Renal cortical epithelial cell (primary cell): ENCODE data around the gene VIPR1. TPM values are rescaled to one million over a fixed set of nuclear protein-coding genes. Genes with fewer than 3 reads are reported as not detected.

ENCODE experiments used
- DNase-seq: peaks from one replicate; pipeline ENCODE4 v3.0.0-alpha.2; 2011; ENCODE audit warnings: low read depth
- total RNA-seq: library from RNA; depleted of rRNA; stranded (reverse); fragments of >200 nt; gene quantifications from 2 replicates; pipeline ENCODE4 v1.2.3, GENCODE V29; 2014

Gene VIPR1
- total RNA-seq, 1 donor from 2014 or later: 0.25 TPM

- DNase-seq: no peak
These were observed 8.7 kb upstream of the VIPR1 start for GRCh38 chr3:42493798-42494151.

- no peak for DNase-seq
These were observed 7.0 kb upstream of the VIPR1 start for GRCh38 chr3:42495393-42495792.

- DNase-seq: peak; percentile 15
These were observed 5.3 kb upstream of the VIPR1 start for GRCh38 chr3:42497009-42497731.

- DNase-seq: no peak
These were observed 4.4 kb upstream of the VIPR1 start for GRCh38 chr3:42498034-42498433.

GRCh38 chr3:42498791-42499477 is 3.5 kb upstream of the VIPR1 start:
- DNase-seq: no peak

- no peak for DNase-seq
These were observed 3.0 kb upstream of the VIPR1 start for GRCh38 chr3:42499478-42499871.

GRCh38 chr3:42500091-42500490 is 2.4 kb upstream of the VIPR1 start:
- DNase-seq: no peak

- no peak for DNase-seq
These were observed 1.5 kb upstream of the VIPR1 start for GRCh38 chr3:42500909-42501308.

- DNase-seq: no peak
These were observed 1.1 kb upstream of the VIPR1 start for GRCh38 chr3:42501321-42501680.

GRCh38 chr3:42501681-42502428 is 588 bp upstream of the VIPR1 start:
- no peak for DNase-seq

- DNase-seq: no peak
These were observed 945 bp downstream of the VIPR1 start for GRCh38 chr3:42503251-42503924.

GRCh38 chr3:42503957-42504333 is 1.5 kb downstream of the VIPR1 start:
- DNase-seq: no peak

GRCh38 chr3:42504334-42505127 is 2.1 kb downstream of the VIPR1 start:
- no peak for DNase-seq

GRCh38 chr3:42505128-42505848 is 2.8 kb downstream of the VIPR1 start:
- no peak for DNase-seq

GRCh38 chr3:42505849-42506410 is 3.5 kb downstream of the VIPR1 start:
- DNase-seq: no peak

GRCh38 chr3:42507252-42507651 is 4.8 kb downstream of the VIPR1 start:
- no peak for DNase-seq

- DNase-seq: no peak
These were observed 5.4 kb downstream of the VIPR1 start for GRCh38 chr3:42507761-42508335.

- no peak for DNase-seq
These were observed 6.1 kb downstream of the VIPR1 start for GRCh38 chr3:42508562-42508961.

- no peak for DNase-seq
These were observed 6.7 kb downstream of the VIPR1 start for GRCh38 chr3:42509111-42509510.

GRCh38 chr3:42510325-42510724 is 7.9 kb downstream of the VIPR1 start:
- DNase-seq: no peak
